GM19328 (cell line): ENCODE measurements around the gene NOX5.

Source experiments
- ATAC-seq: cut with Tn5 transposase; IDR thresholded peaks from one replicate; pipeline ENCODE4 v1.9.1; 2021; ENCODE audit warnings: mild to moderate bottlenecking, moderate library complexity; ENCODE audit not compliant: unreplicated experiment

Gene NOX5

DNA sequence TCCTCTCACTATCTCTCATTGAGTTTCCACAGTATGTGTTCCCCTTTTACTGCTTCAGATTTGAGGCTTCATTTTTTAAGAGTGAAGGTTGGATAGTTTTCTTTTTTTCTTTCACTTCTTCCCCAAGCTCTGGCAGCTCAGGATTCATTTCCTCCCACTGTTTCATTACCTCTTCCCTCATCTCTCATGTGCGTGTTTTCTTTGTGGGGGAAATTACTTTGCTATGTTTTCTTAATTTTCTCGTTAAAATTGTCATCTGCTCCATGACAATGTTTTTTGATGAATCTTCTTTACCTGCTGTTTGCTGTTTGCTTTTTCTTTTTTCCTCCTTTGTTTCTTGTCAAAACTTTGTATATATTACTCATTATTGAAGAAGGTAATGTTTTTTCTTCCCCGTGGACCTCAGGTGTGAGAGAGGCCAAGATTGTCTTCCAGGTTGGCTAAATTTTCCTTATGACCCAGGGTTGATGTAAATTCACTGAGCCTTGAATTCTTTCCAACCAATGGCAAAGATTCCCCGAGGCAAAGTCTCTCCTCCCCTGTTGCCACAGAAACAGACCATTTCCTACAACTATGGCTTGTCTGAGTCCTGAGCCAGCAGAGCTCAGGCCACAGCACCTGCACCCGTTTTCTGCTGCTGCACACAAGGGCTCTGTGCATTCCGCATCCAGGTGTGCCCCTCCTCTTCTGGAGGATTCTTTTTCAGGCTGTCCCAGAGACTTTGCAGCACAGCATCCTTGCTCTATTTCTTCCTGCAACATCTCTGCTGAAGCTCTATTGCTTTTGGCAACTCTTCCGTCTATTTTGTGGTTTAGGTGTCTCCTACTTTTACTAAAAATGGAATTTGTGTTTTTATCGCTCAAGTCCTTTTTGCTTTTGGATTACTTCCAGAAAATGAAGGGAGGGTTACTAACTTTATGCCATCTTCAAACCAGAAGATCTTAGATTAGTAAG is 66.1 kb downstream of the NOX5 start:
- ATAC-seq, result no peak

DNA sequence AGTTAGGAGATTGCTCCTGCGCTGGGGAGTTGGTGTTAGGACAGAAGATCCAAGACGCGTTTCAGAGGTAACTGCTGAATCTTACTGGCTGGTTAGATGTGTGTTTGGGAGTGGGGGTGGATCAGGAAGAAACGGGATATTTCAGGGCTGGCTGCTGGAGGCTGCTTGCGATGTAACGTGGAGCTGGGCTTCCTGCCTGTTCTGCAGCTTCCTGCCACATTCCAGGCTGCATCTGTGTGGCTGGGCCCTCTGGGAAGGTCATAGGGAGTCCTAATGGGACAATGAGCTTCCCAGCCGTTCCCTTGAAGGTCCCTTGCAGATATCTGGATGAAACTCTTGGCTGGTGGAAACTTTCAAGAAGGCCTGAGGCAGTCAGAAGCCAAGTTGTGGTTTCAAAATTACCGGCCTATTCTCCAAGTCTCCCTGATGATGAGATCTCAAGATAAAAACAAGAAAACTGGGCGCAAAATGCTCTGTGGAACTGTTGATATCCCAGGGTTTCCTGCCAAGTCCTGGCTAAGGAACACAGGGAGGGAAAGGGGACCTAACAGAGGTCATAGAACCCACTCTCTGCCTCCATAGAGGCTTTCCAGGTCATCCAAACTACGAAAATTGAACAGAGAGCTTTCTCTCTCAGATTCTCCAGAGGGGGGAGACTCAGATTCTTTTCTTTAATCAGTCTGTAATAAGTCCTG is 67.0 kb downstream of the NOX5 start:
- no peak for ATAC-seq

DNA sequence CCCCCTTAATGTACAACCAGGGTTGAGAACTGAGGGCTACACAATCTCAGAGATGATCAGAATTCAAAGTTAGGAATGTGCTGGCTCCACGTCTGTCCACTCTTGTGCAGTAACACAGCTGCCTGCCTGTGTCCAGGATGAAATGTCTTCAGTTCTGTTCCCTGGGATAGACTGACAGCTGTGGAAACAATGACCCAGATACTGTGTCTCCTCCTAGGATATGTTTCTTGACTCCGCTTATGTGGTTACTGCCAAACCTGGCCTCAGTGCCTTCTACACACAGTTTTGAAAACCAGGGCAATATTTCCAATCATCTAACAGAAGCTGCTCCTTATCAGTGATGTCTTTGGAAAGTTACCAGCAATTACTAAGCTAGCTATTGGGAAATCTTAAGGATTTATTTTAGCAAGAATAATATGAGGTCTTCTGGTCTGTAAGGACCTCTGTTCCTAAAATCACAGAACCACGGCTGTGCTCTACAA is 67.6 kb downstream of the NOX5 start:
- no peak for ATAC-seq

DNA sequence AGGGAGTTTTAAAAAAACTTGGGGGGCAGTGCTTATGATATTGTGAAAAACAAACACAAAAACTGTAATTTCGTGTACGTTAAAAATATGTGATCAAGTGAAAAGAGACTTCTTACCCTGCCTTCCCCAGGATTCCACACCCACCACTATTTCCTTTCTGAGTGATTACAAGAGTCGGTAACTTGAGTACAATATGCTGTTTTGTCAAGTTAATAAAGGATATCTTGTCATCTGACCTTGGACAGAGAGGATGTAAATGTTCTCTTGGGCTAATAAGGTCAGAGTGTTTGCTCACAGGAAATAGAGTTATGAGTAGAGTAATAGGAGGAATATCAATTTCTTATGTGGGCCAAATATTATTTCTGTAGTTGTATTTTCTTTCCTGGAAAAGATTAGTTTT is 68.1 kb downstream of the NOX5 start:
- no peak for ATAC-seq

DNA sequence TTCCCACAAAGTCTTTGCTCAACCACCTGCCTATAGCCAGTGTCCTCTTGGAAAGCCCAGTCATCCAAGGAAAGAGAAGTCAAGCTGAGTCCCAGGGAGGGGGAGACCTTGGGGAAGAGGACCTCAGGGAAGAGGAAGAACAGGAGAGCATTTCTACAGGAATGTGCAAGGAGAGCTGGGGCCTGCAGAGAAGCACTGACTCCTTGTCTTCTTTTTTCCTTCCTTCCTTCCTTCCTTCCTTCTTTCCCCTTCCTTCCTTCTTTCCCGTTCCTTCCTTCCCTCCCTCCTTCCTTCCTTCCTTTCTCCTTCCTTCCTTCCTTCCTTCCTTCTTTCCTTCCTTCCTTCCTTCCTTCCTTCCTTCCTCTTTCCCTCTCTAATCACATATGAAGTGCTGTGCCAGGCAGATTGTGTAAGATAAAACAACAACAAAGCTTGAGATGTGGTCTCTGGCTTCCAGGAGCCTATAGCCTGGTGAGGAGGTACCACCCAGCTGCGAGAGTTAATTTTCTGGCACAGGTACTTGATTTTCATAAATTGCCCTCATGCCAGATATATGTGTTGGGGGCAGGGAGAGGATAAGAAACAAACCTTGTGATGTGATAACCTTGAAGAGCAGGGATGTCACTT is 70.0 kb downstream of the NOX5 start:
- no peak for ATAC-seq

DNA sequence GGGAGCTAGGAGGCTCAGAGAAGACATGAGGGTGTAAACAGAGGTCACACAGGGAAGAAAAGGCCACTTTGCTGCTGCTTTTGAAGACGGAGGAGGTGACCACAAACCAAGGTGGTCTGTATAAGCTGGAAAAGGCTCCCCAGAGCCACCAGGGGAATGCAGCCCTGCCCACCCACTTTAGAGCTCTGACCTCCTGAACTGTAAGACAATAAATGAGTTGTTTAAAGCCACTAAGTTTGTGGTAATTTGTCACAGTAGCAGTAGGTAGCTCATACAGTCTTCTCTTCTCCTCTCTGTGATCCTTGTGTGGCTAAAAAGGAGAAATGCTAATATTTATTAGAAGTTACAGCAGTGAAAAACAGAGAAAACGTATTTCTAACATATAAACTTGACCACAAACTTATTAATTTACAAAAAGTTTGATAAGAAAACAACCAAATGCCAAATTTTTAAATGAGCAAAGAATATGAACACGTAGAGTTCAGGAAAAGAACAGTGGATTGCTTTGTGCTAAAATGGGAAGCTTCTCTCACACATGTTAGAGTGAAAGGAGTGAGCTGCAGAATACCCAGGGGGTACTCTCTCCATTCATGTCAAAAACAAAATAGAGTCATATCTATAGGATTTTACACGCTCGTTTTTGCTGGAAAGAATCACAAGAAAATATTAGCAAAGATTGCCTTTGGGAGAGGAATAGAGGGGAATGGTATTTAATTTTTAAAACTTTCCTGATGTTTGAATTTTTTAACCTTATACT is 71.0 kb downstream of the NOX5 start:
- ATAC-seq, result no peak

DNA sequence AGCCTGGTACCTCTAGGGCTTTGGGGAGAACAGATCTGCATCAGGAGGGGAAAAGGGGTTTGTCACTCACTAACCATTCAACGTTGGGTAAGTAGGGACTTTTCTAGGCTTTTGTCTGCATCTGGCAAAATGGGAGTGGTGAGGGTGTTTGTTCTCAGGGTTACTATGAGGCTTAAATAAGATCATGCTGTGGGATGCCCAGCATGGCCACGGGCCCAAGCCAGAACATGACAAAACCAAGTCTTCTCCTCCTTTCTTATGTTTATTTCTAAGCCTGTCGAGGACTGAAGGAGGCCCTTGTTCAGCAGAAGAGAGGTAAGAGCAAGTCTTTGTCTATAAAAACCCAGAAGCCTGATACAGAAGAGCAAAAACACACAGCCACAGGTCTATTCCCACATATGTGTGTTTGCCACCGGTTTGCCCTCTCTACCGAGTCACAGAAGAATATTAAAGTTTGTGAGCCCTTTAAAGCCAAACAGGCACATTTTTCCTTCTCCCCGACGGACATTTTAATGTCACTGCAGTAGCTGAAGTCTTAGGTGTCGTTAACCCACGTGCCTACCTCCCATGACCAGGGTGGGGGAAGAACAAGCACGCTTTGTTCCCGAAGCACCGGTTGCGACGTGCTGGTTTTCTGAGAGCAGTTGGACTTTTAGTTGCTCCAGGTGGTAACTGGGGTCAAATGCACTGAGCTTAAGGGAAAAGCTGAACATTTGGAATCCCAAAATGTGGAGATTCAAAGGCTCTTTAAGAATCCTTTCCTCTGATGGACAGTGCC is 72.1 kb downstream of the NOX5 start:
- ATAC-seq, result no peak

DNA sequence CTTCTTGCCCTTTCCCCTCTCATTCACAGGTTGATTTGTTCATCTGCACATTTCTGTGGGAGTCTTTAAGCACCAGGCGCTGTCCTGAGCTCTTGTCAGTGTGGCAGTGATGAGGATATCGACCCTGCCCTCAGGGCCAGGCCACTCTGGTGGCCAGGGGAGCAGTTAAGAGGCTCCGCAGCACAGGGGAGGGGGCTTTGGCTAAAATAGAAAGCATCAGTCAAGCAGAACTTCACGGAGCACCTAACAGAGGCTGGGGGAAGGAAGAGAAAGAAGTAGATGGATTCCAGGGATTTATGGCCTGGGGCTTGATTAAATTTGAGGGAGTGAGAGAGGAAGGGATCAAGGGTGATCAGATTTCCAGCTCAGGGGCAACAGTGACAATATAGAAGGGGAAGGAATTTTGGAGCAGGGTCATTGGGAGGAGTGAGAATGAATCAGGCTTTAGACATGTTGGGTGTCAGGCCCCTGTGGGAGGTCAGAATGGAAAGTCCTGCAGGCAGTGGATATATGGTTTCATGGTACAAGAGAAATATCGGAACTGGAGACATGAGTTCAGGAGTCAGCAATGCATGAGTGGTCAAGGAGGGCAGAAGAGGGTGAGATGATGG is 73.0 kb downstream of the NOX5 start:
- ATAC-seq, result no peak

DNA sequence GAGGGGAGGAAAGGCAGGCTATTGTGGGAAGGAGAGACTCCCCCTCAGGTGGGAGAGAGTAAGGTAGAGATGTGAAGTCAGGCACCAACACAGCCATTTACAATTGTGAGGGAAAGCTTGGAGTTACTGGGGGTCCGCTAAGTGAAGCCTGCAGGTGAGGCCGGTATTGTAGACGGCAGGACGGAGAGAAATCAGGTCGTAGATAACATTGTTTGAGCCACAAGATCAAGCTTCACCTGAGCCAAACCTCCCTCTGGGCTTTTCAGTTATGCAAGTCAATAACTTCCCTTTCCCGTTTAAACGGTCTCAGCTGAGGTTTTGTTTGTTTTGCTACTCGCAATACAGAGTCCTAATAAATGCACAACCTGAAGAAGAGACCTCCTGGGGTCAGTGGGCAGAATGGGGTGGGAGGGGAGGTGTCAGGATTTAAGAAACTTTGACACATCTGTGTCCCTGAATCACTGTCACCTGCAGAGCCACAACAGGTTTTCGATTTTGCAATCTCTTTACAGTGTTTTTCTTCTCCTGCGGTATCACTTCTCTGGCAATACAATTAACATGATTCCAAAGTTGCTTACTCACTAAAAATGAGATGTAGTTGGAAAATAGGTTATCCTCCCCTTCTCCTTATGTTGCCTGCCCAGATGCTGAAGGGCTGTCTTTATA is 73.9 kb downstream of the NOX5 start:
- no peak for ATAC-seq

DNA sequence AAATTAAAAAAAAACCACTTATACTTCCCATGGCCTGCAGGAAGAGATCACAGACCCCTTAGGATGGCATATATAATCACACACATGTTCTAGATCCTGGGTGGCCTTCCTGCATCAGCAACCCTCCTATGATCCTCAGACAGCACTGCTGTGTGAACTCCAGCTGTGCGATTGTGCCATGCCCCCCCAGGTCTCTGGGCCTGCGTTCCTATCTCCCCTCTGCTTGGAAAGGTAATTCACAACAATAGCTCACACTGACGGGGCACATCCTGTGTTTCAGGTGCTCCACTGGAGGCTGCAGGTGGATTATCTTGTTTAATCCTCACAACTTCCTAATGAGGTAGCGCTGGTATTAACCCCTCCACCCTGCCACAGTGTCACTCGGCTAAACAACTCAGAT is 74.8 kb downstream of the NOX5 start:
- ATAC-seq, result no peak

DNA sequence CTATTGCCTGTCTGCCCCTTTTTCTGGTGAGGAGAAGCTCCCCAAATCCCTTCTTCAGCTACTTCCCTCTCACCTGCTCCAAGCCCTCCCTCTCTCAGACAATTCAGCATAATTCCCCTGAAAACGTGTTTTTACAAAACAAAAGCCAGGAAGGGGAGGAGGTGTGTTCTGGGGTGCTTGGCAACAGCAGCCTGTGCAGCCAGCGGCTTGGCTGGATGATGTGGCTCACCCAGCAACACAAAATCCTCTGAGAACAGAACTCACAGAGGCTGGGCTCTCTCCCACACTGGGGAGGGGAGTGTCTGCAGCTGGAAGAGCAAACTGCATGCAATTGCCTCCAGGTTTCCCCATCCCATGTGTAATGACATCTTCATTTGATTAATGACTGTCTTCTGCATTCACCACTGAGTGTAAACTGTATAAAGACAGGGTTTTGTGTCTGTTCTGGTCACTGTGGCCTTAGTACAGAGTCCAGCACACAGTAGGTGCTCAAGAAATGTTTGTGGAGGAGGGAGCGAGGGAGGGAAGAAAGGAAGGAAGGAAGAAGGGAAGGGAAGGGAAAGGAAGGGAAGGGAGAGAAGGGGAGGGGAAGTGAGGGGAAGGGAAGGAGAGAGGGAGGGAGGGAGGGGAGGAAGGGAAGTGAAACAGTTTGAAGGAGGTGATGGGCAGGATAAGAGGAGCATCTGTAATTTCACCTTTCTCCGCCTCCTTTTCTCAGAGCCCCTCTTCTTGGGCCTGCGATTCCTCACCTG is 75.9 kb downstream of the NOX5 start:
- no peak for ATAC-seq

DNA sequence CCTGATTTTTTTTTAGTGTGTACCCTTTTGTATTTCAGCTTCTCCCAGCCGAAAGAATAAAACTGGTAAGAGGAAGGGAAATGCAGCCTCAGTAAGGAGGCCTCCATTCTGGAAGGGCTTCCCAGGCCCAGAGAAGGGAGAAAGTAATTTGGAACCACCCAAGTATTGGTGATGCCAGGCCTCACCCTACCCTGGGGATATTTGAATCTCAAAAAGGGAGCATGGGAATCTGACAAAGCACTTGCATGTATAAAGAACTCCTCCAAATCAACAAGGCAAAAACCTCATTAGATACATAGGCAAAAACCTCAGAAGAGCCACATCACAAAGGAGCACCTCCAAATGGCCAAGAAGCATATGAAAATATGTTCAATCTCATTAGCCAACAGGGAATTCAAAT is 77.2 kb downstream of the NOX5 start:
- ATAC-seq, result no peak

DNA sequence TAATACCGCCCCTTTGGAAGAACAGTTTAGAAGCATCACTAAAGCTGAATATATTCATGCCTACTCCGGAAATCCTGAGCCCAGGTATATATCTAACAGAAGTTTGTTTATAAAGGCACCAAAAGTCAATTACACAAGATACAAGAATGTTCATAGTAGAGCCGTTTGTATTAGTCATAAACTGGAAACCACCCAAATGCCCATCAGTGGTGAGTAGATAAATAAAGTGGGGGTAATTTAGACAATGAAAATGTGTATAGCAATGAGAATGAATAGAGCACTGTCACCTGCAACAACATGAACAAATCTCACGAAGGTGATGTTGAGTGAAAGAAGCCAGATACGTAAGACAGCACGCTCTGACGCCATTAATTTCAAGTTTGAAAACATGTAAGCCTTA is 77.7 kb downstream of the NOX5 start:
- ATAC-seq, result no peak

DNA sequence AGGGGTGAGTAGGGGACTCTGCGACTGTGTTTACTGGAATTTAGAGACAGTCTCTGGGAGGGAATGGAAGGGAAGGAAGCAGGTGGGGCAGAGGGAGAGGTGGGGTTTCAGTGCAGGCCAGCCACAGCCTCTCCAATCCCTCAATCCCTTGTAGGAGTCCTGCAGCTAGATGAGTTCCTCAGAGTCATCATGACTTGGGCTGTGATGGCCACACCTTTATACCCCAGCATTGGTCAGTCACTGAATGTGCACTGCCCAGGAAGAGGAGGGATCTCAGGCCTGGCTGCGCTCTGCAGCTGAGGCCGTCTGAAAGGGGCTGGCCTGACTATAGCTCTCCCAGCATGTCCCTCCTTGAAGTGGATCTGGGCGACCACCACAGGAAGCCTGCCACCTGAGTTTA is 78.6 kb downstream of the NOX5 start:
- ATAC-seq, result no peak

DNA sequence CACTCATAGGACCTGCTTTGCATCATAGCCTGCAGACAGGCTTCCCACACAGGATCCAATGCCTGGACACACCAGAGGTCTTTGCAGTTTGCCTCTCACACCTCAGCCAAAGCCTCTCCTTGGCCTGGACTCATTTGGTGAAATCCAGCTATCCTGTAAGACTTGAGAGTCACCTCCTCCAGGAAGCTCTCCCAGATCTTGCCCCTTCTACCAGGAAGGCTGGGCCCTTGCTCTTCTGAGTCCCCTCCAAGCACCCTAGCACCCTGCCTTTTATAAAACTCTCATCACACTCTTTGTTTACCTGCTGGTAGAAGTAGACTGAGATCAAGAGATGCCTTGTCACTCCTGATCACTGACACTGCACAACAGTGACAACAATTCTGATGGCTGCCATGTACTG is 79.1 kb downstream of the NOX5 start:
- no peak for ATAC-seq

DNA sequence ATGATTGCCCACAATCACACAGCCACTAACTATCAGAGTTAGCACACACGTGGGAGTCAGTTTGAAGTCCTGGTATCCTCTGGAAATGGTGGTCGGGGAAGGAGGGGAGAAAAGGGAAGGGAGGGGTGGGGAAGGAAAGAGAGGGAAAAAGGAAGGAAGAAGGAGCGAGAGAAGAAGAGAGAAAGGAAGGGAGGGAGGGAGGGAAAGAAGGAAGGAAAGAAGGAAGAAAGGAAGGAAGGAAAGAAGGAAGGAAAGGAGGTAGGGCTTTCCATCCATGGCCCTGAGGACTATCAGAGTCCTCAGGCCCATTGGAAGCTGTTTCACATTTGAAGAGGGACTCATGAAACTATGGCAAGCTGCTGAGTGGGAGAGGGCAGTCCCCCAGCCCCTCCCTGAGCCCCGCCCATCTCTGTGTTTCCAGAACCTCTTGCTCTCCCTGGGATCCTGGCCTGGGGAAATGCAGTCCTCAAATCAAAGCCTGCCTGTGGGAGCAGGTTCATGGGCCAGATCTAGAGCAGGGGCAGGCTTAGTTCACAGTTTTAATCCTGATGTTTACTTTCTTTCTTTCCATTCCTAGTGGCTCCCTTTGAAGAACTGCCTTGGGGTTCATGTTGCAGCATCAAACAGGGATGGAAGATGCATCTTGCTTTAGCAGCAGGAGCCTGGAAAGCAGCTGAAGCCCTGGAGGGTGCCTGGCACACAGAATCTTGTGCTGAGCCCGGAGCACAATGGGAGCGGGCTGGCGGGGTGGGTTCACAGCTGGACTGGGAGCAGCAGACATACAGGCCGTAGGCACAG is 79.8 kb downstream of the NOX5 start:
- ATAC-seq, result no peak

DNA sequence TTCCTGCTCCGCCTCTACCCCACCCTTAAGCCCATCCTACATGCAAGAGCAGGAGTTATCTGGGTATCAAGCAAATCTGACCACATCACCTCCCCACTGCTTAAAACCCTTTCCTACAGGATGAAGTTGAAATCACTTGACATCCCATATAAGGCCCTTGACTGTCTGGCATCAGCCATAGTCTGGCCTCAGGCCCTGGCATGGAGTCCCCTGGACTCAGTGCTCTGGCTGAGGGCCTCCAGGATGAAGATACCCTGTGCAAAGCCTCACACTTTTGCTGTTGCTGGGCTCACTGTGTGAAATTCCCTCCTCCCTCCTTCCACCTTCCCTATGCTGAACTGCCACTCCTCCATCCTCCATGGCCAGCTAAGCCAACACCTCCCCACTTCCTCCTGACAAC is 80.8 kb downstream of the NOX5 start:
- ATAC-seq, result no peak

DNA sequence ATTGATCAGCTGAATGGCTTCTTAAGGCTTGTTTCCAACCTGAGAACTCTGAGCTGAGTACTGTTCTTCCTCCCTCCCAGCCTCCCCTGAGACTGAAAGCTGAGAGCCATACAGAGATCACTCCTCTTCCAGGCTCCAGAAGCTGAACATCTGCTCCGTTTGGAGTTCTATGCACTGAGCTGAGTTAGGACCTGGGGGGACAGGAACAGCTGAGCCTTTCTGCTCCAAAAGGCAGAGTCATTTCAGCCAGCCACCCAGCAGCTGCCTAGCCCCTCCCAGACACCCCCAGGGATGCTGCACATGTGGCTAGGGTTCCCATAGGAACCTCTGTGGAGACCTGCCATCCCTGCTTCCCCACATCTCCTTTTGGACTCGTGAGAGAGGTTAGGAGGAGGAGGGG is 81.7 kb downstream of the NOX5 start:
- ATAC-seq, result no peak
